ENCODE measurements around the gene MAPK1. TPM values are rescaled to one million over a fixed set of nuclear protein-coding genes. Genes with fewer than 3 reads are reported as not detected.

Gene MAPK1
- total RNA-seq, 1 experiment from 2014 or later: 90.3 TPM

DNA sequence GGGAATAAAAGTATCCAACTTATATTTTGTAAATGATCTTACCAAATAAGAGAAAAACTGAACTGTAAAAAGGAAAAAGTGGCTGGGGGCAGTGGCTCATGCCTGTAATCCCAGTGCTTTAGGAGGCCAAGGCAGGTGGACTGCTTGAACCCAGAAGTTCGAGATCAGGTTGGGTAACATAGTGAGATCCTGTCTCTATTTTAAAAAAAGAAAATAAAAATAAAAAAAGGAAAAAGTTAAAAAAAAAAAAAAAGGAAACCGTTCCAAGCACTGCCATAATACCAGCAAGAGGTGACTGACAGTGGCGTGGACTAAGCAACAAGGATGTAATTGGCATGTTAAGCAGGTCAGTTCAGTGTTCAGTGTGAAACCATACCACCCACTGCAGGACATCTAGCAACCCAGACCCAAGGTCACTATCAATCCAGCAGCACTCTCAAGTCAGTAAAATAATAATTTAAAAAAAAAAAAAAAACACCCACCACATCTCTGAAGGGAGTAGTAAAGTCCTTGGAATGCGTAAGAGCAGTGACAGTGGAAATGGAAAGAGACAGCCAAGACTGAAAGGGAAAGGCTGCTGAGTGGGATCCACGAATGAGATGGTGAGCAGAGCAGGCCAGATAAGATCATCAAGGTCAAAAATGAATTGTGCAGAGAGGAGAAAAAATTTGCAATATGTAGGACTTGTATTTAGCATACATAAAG is 43.6 kb downstream of the MAPK1 start:
- Histone ChIP-seq H4K91ac (ENCODE audit: insufficient read length, low read depth, low read length) (no peak overlapping the region), H2BK15ac (ENCODE audit: low read depth, low read length) (no peak overlapping the region), H3K27me3 (ENCODE audit: insufficient read depth, low read length) (no peaks in the 10 kb centered on the region; the same call in 1 of the 2 replicates), H3T11ph (ENCODE audit: low read length) (no peak overlapping the region), H4K8ac (replicated peaks; ENCODE audit: insufficient read length, low read depth, low read length) (no peak overlapping the region), H3K9ac (ENCODE audit: extremely low read depth, insufficient read length, low read length) (no peak overlapping the region), H3K14ac (ENCODE audit: insufficient read depth, low read length) (no peak overlapping the region), H2AK5ac (ENCODE audit: insufficient read length, low read length) (no peak overlapping the region), H2BK20ac (ENCODE audit: low read depth, low read length, poor library complexity, severe bottlenecking) (no peak overlapping the region), H2BK5ac (ENCODE audit: insufficient read length, low read length) (no peak overlapping the region), H3K79me1 (ENCODE audit: insufficient read depth, low read depth, low read length, poor library complexity, severe bottlenecking) (peaks cover 9% of the 10 kb centered on the region), H2AFZ (ENCODE audit: low read length) (no peak overlapping the region), H2BK120ac (ENCODE audit: low read depth, low read length, poor library complexity, severe bottlenecking) (no peak overlapping the region), H3K79me2 (ENCODE audit: insufficient read depth, low read length) (peaks cover 22% of the 10 kb centered on the region), H4K5ac (ENCODE audit: insufficient read length, low read depth, low read length) (no peak overlapping the region), H3K23ac (ENCODE audit: insufficient read length, low read depth, low read length) (no peak overlapping the region), H2BK12ac (ENCODE audit: insufficient read length, low read depth, low read length) (no peak overlapping the region), H4K20me1 (ENCODE audit: control insufficient read depth, insufficient read depth, insufficient read length) (no peaks in the 10 kb centered on the region), H3K4me1 (ENCODE audit: insufficient read depth, low read length) (no peaks in the 10 kb centered on the region; the same call in 1 of the 2 replicates), H3K4ac (ENCODE audit: low read depth, low read length) (no peak overlapping the region), H3K18ac (ENCODE audit: insufficient read length, low read depth, low read length) (no peak overlapping the region), H3K27ac (ENCODE audit: insufficient read length, low read depth, low read length) (no peak overlapping the region), H3K23me2 (ENCODE audit: insufficient read length, low read depth, low read length, poor library complexity, severe bottlenecking) (no peaks in the 10 kb centered on the region), H3K56ac (ENCODE audit: insufficient read length, low read depth, low read length) (no peak overlapping the region), H3K4me2 (ENCODE audit: insufficient read depth, insufficient read length, low read length) (no peak overlapping the region), H3K9me3 (ENCODE audit: control insufficient read depth, low read depth, low read length) (no peaks in the 10 kb centered on the region)
- H3K9me3 Mint-ChIP-seq: no peaks in the 10 kb centered on the region
- H3K27me3 Mint-ChIP-seq (ENCODE audit: low read depth): no peaks in the 10 kb centered on the region
- H3K36me3 Mint-ChIP-seq (ENCODE audit: insufficient read depth in 1 of 3, low read depth in 3 of 3): no peaks in the 10 kb centered on the region; a peak in 1 of 7 replicates
- peaks cover 22 to 23% of the 10 kb centered on the region in 2 experiments for H3K4me1 Mint-ChIP-seq
- DNase-seq: no peak
- no peak for TF ChIP-seq CTCF (conservative IDR thresholded peaks at IDR 0.05)
- peak overlapping the region in 1 of 3 experiments; percentile 82; a peak in 2 of 7 replicates for H3K27ac Mint-ChIP-seq
- no peak overlapping the region for H3K4me3 Mint-ChIP-seq
- WGBS (ENCODE audit: extremely low coverage, insufficient read length, low lambda C conversion rate): no CpG with 5 or more reads among the region's 5 CpGs

All from H9 (cell line).